GM12878 (cell line): Measurements from ENCODE around the gene NFIX. TPM values are rescaled to one million over a fixed set of nuclear protein-coding genes. Genes with fewer than 3 reads are reported as not detected.

Experiments
- ATAC-seq: fragments of 200-7000 bp; cut with Tn5 transposase; 3 replicates; pipeline ENCODE4 v1.9.1; 2020; ENCODE audit warnings: mild to moderate bottlenecking, moderate library complexity
- BruUV-seq: library from RNA; stranded (reverse); fragments of 400-500 nt; replicated peaks from 2 replicates; lab custom pipeline; 2021; lab: Mats Ljungman, UMichigan
- CTCF ChIA-PET: fragments of 300-600 bp; sonication (Branson Sonifier 250); formaldehyde crosslinking; extraction: SDS; loops from one replicate; lab custom pipeline; 2021; ENCODE audit warnings: inconsistent platforms; lab: Yijun Ruan, JAX
- POLR2A ChIA-PET: fragments of 350-600 bp; formaldehyde crosslinking; extraction: SDS; loops from one replicate; lab custom pipeline; 2021; ENCODE audit warnings: inconsistent platforms; lab: Charles Lee
- RAD21 ChIA-PET: fragments of 300-600 bp; sonication (Branson Sonifier 250); formaldehyde crosslinking; loops from one replicate; lab custom pipeline; 2023; ENCODE audit warnings: antibody characterized with exemption; ENCODE audit not compliant: unreplicated experiment; lab: Charles Lee
- SMC1A ChIA-PET: fragments of 300-600 bp; sonication (Branson Sonifier 250); formaldehyde crosslinking; loops from one replicate; lab custom pipeline; 2023; ENCODE audit not compliant: unreplicated experiment, uncharacterized antibody; lab: Charles Lee
- DNase-seq: peaks from one replicate; pipeline ENCODE4 v3.0.0-alpha.2; 2011; ENCODE audit warnings: low read depth, low spot score
- FAIRE-seq: peaks from 3 replicates; lab custom pipeline; 2011; peaks lifted over from hg19 to GRCh38; lab: Jason Lieb, UNC
- H2AFZ ChIP-seq: 2 replicates; pipeline ENCODE4 v1.6.0; 2011; ENCODE audit warnings: low read depth, low read length, control low read depth; ENCODE audit not compliant: control insufficient read depth
- H3K27ac ChIP-seq: 2 replicates; pipeline ENCODE4 v1.5.1; 2011; ENCODE audit warnings: control low read depth; ENCODE audit not compliant: control insufficient read depth, insufficient read depth
- H3K27me3 ChIP-seq, 2 experiments: replicated peaks in 1 of 2; 2 replicates each; pipeline versions ENCODE4 v1.6.0 to v1.6.1; 2011; ENCODE audit warnings: low read length in 1 of 2; ENCODE audit not compliant: control insufficient read depth in 2 of 2, insufficient read depth in 2 of 2
- H3K36me3 ChIP-seq, 2 experiments: 2 replicates each; pipeline ENCODE4 v1.5.1; 2011; ENCODE audit warnings: low read length in 1 of 2; ENCODE audit not compliant: control insufficient read depth in 2 of 2, insufficient read depth in 2 of 2
- H3K4me1 ChIP-seq: 2 replicates; pipeline ENCODE4 v1.6.1; 2011; ENCODE audit warnings: mild to moderate bottlenecking, low read length, moderate library complexity, mixed read lengths; ENCODE audit not compliant: control insufficient read depth, insufficient read depth
- H3K4me2 ChIP-seq: 2 replicates; pipeline ENCODE4 v1.6.0; 2011; ENCODE audit warnings: control low read depth; ENCODE audit not compliant: control insufficient read depth, insufficient read depth
- H3K4me3 ChIP-seq: fragments of 200-600 bp; sonication (generic); 2 replicates; pipeline ENCODE4 v1.5.1; 2016
- H3K79me2 ChIP-seq: 2 replicates; pipeline ENCODE4 v1.6.0; 2011; ENCODE audit warnings: low read length; ENCODE audit not compliant: control insufficient read depth, insufficient read depth
- H3K9ac ChIP-seq: 2 replicates; pipeline ENCODE4 v1.8.0; 2011; ENCODE audit warnings: low read length, control low read depth, mixed read lengths; ENCODE audit not compliant: control insufficient read depth, insufficient read depth
- H3K9me3 ChIP-seq: replicated peaks from 3 replicates; pipeline ENCODE4 v1.5.1; 2011; ENCODE audit warnings: mild to moderate bottlenecking, low read length; ENCODE audit not compliant: control insufficient read depth, insufficient read depth
- H4K20me1 ChIP-seq: 2 replicates; pipeline ENCODE4 v1.6.0; 2011; ENCODE audit not compliant: control insufficient read depth, insufficient read depth
- CTCF ChIP-seq, 3 experiments: IDR thresholded peaks in 2 of 3; conservative IDR thresholded peaks in 1 of 3; 2 replicates each; pipeline ENCODE4 v1.5.1; 2011; ENCODE audit warnings: low read depth in 3 of 3, low read length in 3 of 3, mild to moderate bottlenecking in 3 of 3, control low read depth in 2 of 3, moderate library complexity in 2 of 3, inconsistent platforms in 1 of 3, mixed read lengths in 1 of 3; ENCODE audit not compliant: control insufficient read depth in 2 of 3, insufficient read depth in 1 of 3; ENCODE audit errors: extremely low read depth in 1 of 3
- ESRRA ChIP-seq: IDR thresholded peaks from 2 replicates; pipeline ENCODE4 v1.6.1; 2012; ENCODE audit warnings: mild to moderate bottlenecking, low read length, improper control_type of control experiment
- NR2F1 ChIP-seq: fragments of 450-650 bp; conservative IDR thresholded peaks from 2 replicates; pipeline ENCODE4 v1.6.1; 2017; ENCODE audit warnings: mild to moderate bottlenecking
- PAX8 ChIP-seq: fragments of 450-650 bp; IDR thresholded peaks from 2 replicates; pipeline ENCODE4 v1.6.1; 2017; ENCODE audit warnings: mild to moderate bottlenecking, moderate library complexity
- SUZ12 ChIP-seq: fragments of 200-600 bp; sonication (generic); IDR thresholded peaks from one replicate; pipeline ENCODE4 v1.6.1; 2018; ENCODE audit warnings: antibody characterized with exemption, mild to moderate bottlenecking; ENCODE audit not compliant: unreplicated experiment
- YBX1 ChIP-seq: fragments of 450-650 bp; IDR thresholded peaks from 2 replicates; pipeline ENCODE4 v1.6.1; 2016; ENCODE audit warnings: antibody characterized with exemption
- WGBS: methylation state at CpG from one replicate; pipeline ENCODE4 v1.1.6; 2016; ENCODE audit warnings: low lambda C conversion rate; ENCODE audit not compliant: insufficient replicate concordance, insufficient coverage; ENCODE audit errors: missing lambda C conversion rate; 5-methylcytosine and 5-hydroxymethylcytosine counted together
- in situ Hi-C: fragments of 300-500 bp; cut with MboI; formaldehyde crosslinking; loops from 9 replicates; pipeline ENCODE4 v1.14.3; 2018; ENCODE audit warnings: mixed read lengths
- intact Hi-C: fragments of 100-400 bp; cut with micrococcal nuclease; formaldehyde crosslinking; loops from one replicate; pipeline ENCODE4 v1.14.2; 2022; ENCODE audit not compliant: unreplicated experiment
- polyA plus RNA-seq, 11 experiments: library from polyadenylated mRNA; depleted of rRNA in 4 of 11; unstranded in 6 of 11; stranded (reverse) in 5 of 11; fragments of >200 nt; fragmentation: Nextera tagmentation in 4 of 11; fragmentation: Illumina TruSeq in 1 of 11; extraction: Ambion mirVana in 4 of 11; extraction: Trizol in 1 of 11; gene quantifications; 1 replicate in 1 of 11; 2 replicates in 10 of 11; pipeline versions ENCODE4 v1.2.1 to v1.2.3, GENCODE V29; 2011 to 2016; ENCODE audit warnings: inconsistent platforms in 2 of 11, missing spikeins in 2 of 11, low read depth in 1 of 11
- total RNA-seq, 4 experiments: library from RNA; depleted of rRNA in 3 of 4; stranded (reverse); fragments of >200 nt in 3 of 4; fragmentation: Illumina TruSeq in 1 of 4; extraction: Trizol in 1 of 4; gene quantifications; 2 replicates each; pipeline versions ENCODE4 v1.2.1 to v1.2.3, GENCODE V29; 2013 to 2021

The NFIX gene
- total and polyA plus RNA-seq, 10 of the 15 experiments (the other 5 are each of a cell fraction or from before 2014, with no cell fraction given), result 0.02 to 2.2 (median 0.28) TPM

DNA sequence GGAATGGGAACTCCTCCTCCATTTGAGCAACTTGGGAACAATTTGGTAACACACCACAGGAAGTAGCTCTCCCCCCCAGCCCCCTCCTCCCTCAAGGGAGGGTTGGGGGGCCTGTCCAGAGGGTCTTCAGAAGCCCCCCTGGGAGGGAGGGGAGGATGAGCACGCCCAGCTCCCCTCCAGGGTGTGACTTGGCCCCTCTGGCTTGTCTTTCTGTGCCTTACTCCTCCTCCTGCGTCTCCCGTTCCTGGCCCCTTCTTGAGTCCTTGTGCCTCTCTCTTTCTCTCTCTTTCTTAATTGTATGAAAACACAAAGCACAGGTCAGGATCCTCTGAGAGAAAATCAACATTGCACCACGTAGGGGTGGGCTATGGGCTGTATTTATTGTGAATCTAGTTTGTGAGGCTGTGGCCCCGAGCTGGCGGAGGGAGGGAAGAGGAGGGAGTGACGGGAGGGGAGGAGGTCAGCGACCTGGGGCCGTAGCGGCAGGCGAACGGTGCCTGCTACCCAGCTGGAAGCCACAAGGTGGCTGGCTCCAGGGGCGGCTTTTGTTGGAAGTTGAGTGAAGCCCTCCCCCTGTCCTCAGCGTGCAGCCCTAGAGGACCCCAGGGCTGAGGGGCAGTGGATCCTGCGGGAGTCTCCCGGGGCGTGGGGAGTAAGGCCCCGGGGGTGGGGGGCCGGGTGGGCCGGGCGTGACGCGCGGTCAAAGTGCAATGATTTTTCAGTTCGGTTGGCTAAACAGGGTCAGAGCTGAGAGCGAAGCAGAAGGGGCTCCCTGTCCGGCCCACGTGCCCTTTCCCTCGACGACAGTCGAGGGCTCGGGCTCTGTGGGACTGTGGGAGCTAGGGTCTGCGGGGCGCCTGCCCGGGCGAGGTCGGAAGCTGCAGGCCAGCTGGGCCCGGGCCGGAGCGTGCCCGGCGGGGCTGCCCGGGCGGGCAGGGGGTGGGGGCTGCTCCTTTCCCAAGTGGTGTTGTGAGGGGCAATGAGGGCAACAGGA is 101.0 kb downstream of the NFIX start:
- ChIA-PET POLR2A (no interaction called here), SMC1A (interaction anchor here (4.3 kb wide), 1 partner anchor 118 kb away, joined by 48 read pairs; no protein-coding TSS in a partner anchor), CTCF (interaction anchor here (0.6 to 8.0 kb wide), 5 partner anchors 35 to 131 kb away, joined by 3 to 145 read pairs (median 39); no protein-coding TSS in a partner anchor), RAD21 (interaction anchor here (0.6 to 5.3 kb wide), 5 partner anchors 8 to 131 kb away, joined by 3 to 81 read pairs (median 18); no protein-coding TSS in a partner anchor)
- no TSS peak for BruUV-seq
- no peaks in the 10 kb centered on the region; the same call in 2 of the 3 replicates for H3K9me3 ChIP-seq
- no peaks in the 10 kb centered on the region for H4K20me1 ChIP-seq
- no peak overlapping the region for H2AFZ ChIP-seq
- H3K27me3 ChIP-seq, result peaks cover 2 to 7% of the 10 kb centered on the region in 2 experiments
- FAIRE-seq (no peak), DNase-seq (no peak), ATAC-seq (no peak)
- H3K9ac ChIP-seq, result no peak overlapping the region
- WGBS, result 10% methylated on average over 30 of the region's 44 CpGs
- TF ChIP-seq YBX1 (no peak), PAX8 (no peak), ESRRA (no peak), SUZ12 (peak; percentile 38), NR2F1 (peak; percentile 49; the same call in 1 of the 2 replicates), CTCF (IDR thresholded peaks at IDR 0.05 in 2 of 3, conservative IDR thresholded peaks at IDR 0.05 in 1 of 3; ENCODE audit: control insufficient read depth in 2 of 3, extremely low read depth in 1 of 3, insufficient read depth in 1 of 3, low read depth in 3 of 3, low read length in 3 of 3) (peak in 2 of 3 experiments; percentile 22 to 23; a peak in 1 of 6 replicates)
- no peak overlapping the region for H3K27ac ChIP-seq
- peak overlapping the region; percentile 1 for H3K4me2 ChIP-seq
- no peaks in the 10 kb centered on the region for H3K36me3 ChIP-seq
- no peaks in the 10 kb centered on the region for H3K79me2 ChIP-seq
- no peak overlapping the region for H3K4me3 ChIP-seq
- in situ Hi-C loops, result loop anchor here (10.0 kb wide), 1 partner anchor 211 kb away; the partner anchor contains the start of genes DNASE2 and KLF1
- peaks cover 36% of the 10 kb centered on the region for H3K4me1 ChIP-seq
- intact Hi-C loops, result loop anchor here (10.0 kb wide), 1 partner anchor 61 kb away; no protein-coding TSS in a partner anchor
